ENCODE measurements around the gene CDC42EP5.
"Not testable (repeated sequence)": the region's sequence is repeated elsewhere in the genome, so short reads cannot be mapped to it uniquely, and the experiment has no call there.

Gene CDC42EP5

DNA sequence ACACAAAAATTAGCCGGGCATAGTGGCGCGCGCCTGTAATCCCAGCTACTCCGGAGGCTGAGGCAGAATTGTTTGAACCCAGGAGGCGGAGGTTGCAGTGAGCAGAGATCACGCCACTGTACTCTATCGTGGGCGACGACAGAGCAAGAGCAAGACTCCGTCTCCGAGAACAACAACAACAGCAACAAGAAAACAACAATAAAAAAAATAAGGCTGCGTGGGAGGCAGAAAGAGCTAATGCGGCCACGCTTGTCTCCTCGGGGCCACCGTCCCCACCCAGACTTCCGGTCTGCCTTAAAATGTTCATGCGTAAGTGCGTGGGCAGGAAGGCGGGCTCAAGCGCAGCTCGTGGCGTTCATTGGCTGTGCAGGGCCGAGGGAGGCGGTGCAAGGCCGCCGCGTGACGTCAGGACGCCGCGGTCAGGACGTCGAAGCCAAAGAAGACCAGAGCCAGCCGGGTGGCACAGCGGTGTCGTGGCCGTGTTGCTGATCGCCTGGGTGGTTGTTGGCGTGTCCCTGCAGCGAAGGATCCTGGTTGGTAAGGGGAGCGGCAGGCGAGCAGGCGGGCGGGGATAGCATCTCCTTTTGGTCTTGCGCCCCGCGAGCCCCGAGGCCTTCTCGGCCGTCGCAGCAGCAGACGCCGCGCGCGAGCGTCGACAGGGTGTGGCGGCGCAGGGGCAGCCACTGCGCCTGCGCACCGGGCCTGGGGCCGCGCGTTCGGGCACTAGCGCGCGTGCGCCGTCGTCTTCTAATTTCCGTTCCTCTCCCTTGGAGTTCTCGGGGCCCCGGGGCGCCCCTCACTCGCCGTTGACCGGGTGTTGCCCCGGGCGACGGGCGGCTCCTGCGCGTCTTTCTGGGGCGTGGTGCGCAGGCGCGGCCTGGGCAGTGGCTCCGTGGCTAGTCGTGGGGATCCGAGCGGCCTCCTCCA lies 24.1 kb downstream of the CDC42EP5 start, which contains the start of gene LENG8:
Gene LENG8 (plus strand): TSS at position 426 of the 927 bp plus-strand sequence. CDS start 2,146 bp downstream, outside the sequence.
- Mint-ChIP-seq H3K9me3 (no peaks in the 10 kb centered on the region), H3K4me3 (peak within 1 kb of the TSS; percentile 96 to 98), H3K4me1 (peaks cover 60% of the 10 kb centered on the region)

DNA sequence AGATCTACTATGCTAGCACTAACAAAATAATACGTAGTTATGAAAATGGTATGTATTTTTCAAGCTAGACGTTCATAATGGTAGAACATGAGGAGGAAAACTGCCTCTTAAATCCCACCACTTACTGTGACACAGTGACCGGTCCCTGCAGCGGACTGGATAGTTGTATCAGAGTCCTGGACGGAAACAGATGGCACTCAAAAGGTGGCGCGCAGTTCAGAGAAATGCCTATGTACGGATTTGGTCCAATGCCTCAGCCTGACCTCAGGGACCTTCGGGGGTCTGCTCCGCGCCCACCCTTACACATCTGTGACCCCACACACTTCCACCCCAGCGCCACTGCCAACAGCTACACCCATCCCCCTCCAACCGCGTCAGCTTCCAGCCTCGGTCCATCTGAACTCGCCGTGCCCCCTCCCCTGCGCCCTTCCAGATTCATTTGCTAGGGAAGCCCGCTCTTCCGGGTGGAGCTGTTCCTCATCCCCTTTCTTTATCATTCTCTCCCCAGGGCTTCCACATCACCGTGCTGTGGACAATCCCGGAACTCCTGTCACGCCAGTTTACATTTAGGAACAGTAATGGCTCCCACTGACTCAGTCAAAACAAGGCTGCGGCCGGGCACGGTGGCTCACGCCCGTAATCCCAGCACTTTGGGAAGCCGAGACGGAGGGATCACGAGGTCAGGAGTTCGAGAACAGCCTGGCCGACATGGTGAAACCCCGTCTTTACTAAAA lies 24.9 kb downstream of the CDC42EP5 start:
- ATAC-seq (peak; percentile 10), DNase-seq (no peak)
- no peaks in the 10 kb centered on the region for H3K9me3 Mint-ChIP-seq
- peak overlapping the region; percentile 93 to 98 for H3K27ac Mint-ChIP-seq
- H3K4me1 Mint-ChIP-seq, result peaks cover 57% of the 10 kb centered on the region
- H3K27me3 Mint-ChIP-seq, result no peaks in the 10 kb centered on the region
- peak overlapping the region; percentile 96 to 98 for H3K4me3 Mint-ChIP-seq

More for the DNA sequence above, 24.1 kb downstream of the CDC42EP5 start, which contains the start of gene LENG8:
- peak; percentile 99 for DNase-seq
- Mint-ChIP-seq H3K27ac (peak within 1 kb of the TSS; percentile 96 to 98), H3K27me3 (no peaks in the 10 kb centered on the region)
- ATAC-seq, result peak; percentile 94

DNA sequence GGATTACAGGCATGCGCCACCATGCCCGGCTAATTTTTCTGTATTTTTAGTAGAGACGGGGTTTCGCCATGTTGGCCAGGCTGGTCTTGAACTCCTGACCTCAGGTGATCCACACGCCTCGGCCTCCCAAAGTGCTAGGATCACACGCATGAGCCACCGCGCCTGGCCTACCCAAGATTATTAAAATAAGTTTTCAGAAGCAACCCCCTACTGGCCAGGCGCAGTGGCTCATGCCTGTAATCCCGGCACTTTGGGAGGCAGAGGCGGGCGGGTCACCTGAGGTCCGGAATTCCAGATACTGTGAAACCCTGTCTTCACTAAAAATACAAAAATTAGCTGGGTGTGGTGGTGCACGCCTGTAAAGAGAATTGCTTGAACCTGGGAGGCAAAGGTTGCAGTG lies 26.7 kb downstream of the CDC42EP5 start:
- H3K27me3 Mint-ChIP-seq, DNase-seq, H3K27ac Mint-ChIP-seq, ATAC-seq, H3K4me3 Mint-ChIP-seq, H3K9me3 Mint-ChIP-seq: not testable (repeated sequence)
- peaks cover 42% of the 10 kb centered on the region for H3K4me1 Mint-ChIP-seq

DNA sequence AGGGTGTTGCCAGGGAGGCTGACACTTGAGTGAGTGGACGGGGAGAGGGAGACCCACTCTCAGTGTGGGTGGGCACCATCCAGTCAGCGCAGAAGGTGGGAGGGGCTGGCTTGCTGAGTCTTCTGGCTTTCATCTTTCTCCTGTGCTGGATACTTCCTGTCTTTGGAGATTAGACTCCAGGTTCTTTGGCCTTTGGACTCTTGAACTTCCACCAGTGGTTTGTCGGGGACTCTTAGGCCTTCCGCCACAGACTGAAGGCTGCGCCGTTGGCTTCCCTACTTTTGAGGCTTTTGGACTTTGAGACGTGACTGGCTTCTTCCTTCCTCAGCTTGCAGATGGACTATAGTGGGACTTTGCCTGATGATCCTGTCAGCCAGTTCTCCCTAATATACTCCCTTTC lies 28.4 kb downstream of the CDC42EP5 start:
- Mint-ChIP-seq H3K27me3 (no peaks in the 10 kb centered on the region), H3K27ac (no peak overlapping the region), H3K4me3 (no peak overlapping the region), H3K9me3 (no peaks in the 10 kb centered on the region), H3K4me1 (peaks cover 29% of the 10 kb centered on the region)
- ATAC-seq, result no peak
- no peak for DNase-seq

DNA sequence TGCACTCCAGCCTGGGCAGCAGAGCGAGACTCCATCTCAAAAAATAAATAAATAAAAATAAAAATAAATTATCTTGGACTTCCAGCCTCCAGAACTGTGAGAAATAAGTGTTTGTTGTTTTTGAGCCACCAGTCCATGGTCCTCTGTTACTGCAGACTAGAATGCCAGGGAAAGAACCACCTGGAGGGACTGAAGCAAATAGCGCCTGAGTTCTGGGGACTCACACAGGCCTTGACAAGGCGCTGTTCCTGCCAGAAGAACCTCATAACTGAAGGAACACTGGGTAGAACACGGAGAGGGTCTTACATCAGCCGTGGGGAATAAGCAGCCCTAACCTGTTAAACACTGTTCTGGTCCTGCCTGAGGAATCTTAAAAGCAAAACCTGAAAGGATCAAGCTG lies 32.5 kb downstream of the CDC42EP5 start:
- DNase-seq (no peak), ATAC-seq (no peak)
- no peaks in the 10 kb centered on the region for H3K9me3 Mint-ChIP-seq
- H3K4me3 Mint-ChIP-seq, result no peak overlapping the region
- no peak overlapping the region for H3K27ac Mint-ChIP-seq
- H3K4me1 Mint-ChIP-seq, result peaks cover 31% of the 10 kb centered on the region
- no peaks in the 10 kb centered on the region for H3K27me3 Mint-ChIP-seq

DNA sequence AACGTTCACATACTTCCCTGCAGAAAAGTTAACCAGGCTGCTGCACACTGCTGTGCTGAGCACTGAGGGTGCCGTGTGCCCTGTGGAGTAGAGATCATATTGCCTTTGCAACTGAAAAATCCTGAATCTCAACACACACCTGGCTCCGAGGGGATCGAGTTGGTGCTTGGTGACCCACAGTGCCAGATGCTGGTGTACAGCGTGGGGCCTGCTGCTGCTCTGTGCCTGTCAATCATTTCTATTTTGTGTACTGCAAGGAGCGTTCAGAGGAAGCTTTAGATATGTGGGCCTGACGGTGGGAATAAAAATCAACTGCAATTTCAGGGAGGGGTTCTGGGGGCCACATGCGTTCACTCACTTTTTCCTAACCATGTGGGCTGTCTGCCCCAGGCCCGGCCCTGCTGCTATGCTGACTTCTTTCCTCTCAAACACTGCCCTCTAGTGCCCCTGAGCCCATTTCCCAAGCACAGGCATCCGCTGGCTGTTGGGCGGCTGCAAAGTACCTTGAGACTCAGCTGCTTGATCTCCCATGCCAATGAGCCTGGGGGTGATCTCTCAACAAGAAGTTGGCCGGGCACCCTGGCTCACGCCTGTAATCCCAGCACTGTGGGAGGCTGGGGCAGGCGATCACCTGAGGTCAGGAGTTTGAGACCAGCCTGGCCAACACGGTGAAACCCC lies 33.8 kb downstream of the CDC42EP5 start:
- ATAC-seq, result peak; percentile 53
- no peaks in the 10 kb centered on the region for H3K27me3 Mint-ChIP-seq
- no peak overlapping the region for H3K4me3 Mint-ChIP-seq
- no peaks in the 10 kb centered on the region for H3K9me3 Mint-ChIP-seq
- H3K4me1 Mint-ChIP-seq, result peaks cover 41% of the 10 kb centered on the region
- DNase-seq, result no peak
- peak overlapping the region in 1 of 2 donors; percentile 74 for H3K27ac Mint-ChIP-seq

DNA sequence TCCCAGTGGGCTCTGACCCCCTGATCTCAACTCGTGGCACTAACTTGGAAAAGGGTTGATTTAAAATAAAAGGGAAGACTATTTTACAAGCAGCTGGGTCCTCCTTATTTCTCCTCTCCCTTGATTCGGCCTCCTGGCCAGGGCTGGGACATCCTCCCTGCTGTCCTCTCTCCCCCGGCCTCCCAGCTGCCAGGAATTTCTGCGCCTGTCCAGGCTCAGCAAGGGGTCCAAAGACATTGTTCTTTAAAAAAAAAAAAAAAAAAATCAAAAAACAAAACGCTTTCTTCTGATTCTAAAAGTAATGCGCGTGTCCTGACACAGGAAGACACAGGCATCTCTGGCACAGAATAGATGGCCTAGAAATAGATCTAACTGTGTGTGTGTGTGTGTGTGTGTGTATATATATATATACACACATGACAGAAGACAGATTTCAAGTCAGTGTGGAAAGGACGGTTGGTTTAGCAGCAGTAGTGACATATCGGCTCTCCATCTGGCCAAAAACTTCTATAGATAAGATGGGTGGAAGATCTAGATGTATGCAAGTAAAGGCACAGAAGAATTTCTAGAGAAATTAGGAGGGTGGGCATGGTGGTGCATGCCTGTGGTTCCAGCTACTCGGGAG lies 36.4 kb downstream of the CDC42EP5 start:
- H3K27ac Mint-ChIP-seq, result no peak overlapping the region
- no peak for DNase-seq
- no peak for ATAC-seq
- H3K9me3 Mint-ChIP-seq, result no peaks in the 10 kb centered on the region
- H3K4me1 Mint-ChIP-seq, result peaks cover 41% of the 10 kb centered on the region
- H3K27me3 Mint-ChIP-seq, result no peaks in the 10 kb centered on the region
- no peak overlapping the region for H3K4me3 Mint-ChIP-seq

DNA sequence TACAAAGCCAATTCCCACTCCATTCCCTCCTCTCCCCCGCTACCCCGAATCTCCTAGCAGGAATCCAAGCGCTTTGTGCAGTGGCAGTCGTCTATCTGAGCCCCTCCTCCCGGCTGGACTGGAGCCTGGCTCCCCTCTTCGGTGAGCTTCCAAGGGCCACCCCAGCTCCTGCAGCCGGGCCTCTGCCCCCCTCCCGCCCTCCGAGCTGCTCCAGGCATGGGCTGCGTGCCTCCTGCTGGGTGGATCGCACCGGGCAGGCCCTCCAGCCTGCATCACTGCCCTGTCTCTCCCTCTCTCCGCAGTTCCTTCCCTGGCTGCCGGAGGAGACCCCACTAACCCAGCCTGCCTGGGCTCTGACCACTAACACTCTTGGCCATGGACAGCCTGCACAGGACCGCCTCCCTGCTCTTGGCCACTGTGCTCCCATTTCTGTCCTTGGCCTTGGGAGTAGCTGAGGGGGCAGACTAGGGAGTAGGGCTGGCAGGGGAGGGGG lies 37.0 kb downstream of the CDC42EP5 start:
- Mint-ChIP-seq H3K27ac (no peak overlapping the region), H3K4me3 (no peak overlapping the region), H3K4me1 (peaks cover 47% of the 10 kb centered on the region)

DNA sequence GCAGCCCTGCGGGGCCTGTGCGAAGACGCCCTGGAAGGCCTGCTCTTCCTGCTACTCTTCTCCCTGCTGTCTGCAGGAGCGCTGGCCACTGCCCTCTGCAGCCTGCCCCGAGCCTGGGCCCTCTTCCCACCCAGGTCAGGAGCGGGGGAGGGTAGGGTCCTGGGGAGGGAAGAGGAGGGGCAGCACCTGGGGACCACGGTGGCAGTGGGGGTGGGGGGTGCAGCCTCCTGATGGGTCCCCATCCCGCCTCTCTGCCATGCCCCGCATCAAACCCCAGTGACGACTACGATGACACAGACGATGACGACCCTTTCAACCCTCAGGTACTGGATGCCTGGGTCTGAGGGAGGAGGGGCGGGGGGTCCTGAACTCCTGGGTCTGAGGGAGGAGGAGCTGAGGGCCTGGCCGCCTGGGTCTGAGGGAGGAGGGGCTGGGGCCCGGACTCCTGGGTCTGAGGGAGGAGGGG lies 37.5 kb downstream of the CDC42EP5 start:
- peak; percentile 13 for ATAC-seq
- Mint-ChIP-seq H3K27ac (no peak overlapping the region), H3K27me3 (no peaks in the 10 kb centered on the region), H3K4me3 (no peak overlapping the region), H3K4me1 (peaks cover 51% of the 10 kb centered on the region), H3K9me3 (no peaks in the 10 kb centered on the region)
- DNase-seq, result no peak

More for the DNA sequence above, 37.0 kb downstream of the CDC42EP5 start:
- Mint-ChIP-seq H3K27me3 (no peaks in the 10 kb centered on the region), H3K9me3 (no peaks in the 10 kb centered on the region)
- no peak for DNase-seq
- no peak for ATAC-seq

DNA sequence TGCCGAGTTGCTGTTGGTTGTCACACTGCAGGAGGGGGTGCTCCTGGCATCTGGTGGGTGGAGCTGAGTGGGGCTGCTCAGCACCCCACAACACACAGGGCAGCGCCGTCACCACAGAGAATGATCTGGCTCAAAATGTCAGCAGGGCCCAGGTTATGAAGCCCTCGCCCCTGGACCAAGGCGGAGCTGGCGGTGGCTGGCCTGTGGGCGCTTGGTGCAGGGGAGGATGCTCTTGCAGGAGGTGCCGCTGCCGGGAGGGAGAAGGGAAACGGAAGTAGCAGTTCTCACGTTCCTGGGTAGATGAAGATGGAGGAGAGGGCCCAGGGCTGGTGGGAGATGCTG lies 38.3 kb downstream of the CDC42EP5 start:
- Mint-ChIP-seq H3K4me1 (peaks cover 55% of the 10 kb centered on the region), H3K9me3 (no peaks in the 10 kb centered on the region), H3K27me3 (peaks cover 6% of the 10 kb centered on the region), H3K4me3 (peak overlapping the region in 1 of 2 donors; percentile 54), H3K27ac (peak overlapping the region in 1 of 2 donors; percentile 49)
- DNase-seq (no peak), ATAC-seq (no peak)

DNA sequence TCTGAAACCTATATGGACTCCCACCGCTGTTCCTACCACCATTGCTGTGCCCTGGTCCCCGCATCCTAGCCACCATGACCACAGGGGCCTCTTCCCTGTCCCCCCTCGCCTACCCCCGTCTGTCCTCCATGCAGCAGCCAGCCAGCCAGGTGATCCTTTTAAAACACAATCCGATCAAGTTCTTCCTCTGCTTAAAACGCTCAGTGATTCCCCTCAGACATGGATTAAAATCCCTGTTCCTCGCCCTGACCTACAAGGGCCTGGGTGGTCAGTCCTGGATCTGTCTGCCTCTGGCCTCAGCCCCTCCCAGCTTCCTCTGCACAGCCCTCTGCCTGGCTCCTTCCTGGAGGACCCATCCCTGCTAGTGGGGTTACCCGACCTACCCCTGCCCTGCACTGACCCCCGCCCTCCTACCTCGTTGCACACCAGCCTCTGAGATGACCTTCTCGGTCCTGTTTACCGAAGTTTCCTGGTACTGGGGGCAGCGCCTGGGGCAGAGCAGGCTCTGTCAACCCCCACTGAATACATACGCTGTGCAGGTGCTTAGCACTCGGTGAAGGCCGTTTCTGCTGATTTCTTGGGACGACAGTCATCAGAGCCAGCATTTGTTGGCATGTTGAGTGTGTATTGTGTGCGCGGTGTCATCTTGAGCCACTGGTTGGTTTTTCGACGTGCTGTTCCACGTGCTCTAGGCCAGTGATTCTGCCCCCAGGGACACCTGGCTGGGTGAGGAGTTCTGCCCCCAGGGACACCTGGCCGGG lies 38.8 kb downstream of the CDC42EP5 start:
- peaks cover 52% of the 10 kb centered on the region for H3K4me1 Mint-ChIP-seq
- DNase-seq (no peak), ATAC-seq (no peak)
- peak overlapping the region; percentile 41 to 49 for H3K27ac Mint-ChIP-seq
- peak overlapping the region in 1 of 2 donors; percentile 54 for H3K4me3 Mint-ChIP-seq
- peaks cover 11% of the 10 kb centered on the region for H3K27me3 Mint-ChIP-seq
- no peaks in the 10 kb centered on the region for H3K9me3 Mint-ChIP-seq

DNA sequence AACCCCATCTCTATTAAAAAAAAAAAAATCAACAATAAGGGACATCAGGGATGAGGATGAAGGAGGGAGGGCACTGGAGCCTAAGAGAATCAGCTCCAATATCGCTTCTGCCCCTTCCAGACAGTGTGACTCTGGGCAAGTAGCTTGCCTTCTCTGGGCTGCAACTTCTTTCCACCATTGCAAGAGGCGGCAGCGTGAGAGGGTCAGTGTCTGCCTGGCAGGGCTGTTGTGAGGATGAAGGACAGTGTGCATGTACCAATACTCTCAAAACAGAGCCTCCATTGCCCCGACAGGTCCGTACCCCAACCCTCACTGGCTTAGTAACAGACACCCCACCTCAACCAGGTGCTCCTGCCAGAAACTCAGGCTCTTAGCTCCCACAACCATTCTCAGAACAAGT lies 39.4 kb downstream of the CDC42EP5 start:
- ATAC-seq (no peak), DNase-seq (no peak)
- Mint-ChIP-seq H3K27me3 (peaks cover 17% of the 10 kb centered on the region), H3K9me3 (no peaks in the 10 kb centered on the region), H3K4me3 (no peak overlapping the region), H3K27ac (peak overlapping the region in 1 of 2 donors; percentile 41), H3K4me1 (peaks cover 51% of the 10 kb centered on the region)

DNA sequence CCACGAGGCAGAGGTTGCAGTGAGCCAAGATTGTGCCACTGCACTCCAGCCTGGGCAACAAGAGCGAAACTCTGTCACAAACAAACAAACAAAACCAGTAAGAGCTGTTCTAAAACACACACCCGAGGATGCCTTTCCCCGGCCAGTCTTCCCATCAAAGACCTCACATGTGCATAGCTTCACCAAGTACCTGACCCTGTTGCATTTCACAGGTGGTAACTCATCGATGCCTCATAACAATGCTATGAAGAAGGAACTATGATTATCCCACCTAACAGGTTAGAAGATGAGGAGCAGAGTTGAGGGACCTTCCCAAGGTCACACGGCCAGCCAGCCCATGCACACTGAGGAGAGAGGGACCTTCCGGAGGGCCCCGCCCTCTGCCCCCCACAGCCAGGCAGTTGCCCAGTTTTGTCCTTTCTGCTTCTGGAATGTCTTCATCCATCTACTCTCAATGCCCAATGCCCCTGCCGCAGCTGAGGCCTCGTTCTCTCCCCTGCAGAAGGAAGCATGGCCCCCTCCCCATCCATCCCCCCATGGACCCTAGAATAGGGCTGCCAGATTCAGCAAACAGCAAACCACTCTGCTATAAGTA lies 40.9 kb downstream of the CDC42EP5 start:
- Mint-ChIP-seq H3K27me3 (peaks cover 31% of the 10 kb centered on the region), H3K4me1 (peaks cover 45% of the 10 kb centered on the region), H3K4me3 (no peak overlapping the region), H3K27ac (no peak overlapping the region), H3K9me3 (no peaks in the 10 kb centered on the region)
- DNase-seq (no peak), ATAC-seq (no peak)

DNA sequence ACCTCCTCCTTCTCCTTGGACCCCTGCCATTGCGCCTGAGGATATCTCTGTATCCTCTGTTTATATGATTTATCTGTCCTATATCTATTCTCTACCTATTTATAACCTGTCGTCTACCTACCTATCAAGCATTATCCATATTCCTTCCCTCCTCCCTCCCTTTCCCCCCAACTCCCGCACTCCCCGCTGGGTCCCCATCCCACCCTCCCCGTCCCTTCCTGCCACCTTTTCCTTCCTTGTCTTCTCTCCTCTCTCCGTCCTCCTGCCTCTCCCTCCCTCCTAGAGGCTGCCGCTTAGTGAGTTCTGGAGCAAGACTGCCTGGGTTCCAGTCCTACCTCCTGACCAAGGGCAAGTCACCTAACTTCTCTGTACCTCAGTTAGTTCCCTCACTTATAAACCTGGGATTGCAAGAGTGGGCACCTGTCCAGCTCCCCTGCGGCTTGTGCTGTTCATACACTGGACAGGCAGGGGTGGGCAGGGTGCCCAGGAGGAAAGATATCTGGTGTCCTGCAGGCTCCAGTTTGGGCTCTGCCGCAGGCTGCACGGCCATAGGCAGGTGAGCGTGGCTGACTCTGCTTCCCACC lies 41.7 kb downstream of the CDC42EP5 start:
- Mint-ChIP-seq H3K27me3 (peaks cover 38% of the 10 kb centered on the region), H3K4me3 (peak overlapping the region; percentile 65 to 80), H3K9me3 (no peaks in the 10 kb centered on the region), H3K4me1 (peaks cover 43% of the 10 kb centered on the region), H3K27ac (peak overlapping the region in 1 of 2 donors; percentile 82)
- ATAC-seq (no peak), DNase-seq (no peak)
